Colon (tissue), 2 donors: ENCODE data around the gene HOXD13.

ENCODE experiments used
- FAIRE-seq: peaks from 2 replicates; lab custom pipeline; 2012; peaks lifted over from hg19 to GRCh38; lab: Jason Lieb, UNC
- donor health status: control.
- donor health status: control.

Gene HOXD13

DNA sequence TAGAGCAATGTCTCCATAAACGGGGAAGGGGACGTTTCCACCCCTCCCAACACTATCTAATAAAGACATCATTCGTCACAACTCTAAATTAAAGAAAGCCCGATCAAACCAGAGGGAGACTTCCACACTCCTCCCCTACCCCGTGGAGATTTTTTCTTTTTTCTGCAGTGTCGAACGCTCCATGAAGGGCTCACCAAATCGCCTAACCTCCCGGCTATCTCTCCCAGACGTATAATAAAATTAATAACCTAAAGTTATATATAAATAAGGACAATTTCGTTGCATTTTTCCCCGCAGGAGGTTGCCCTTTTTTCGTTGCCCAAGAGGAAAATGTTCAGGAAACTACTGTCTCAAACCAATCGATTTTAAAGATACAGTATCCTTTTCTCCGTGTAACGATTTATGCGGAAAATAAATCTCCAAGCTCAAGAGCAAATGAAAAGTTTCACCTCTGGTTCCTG lies 11.1 kb upstream of the HOXD13 start:
- no peak for FAIRE-seq

DNA sequence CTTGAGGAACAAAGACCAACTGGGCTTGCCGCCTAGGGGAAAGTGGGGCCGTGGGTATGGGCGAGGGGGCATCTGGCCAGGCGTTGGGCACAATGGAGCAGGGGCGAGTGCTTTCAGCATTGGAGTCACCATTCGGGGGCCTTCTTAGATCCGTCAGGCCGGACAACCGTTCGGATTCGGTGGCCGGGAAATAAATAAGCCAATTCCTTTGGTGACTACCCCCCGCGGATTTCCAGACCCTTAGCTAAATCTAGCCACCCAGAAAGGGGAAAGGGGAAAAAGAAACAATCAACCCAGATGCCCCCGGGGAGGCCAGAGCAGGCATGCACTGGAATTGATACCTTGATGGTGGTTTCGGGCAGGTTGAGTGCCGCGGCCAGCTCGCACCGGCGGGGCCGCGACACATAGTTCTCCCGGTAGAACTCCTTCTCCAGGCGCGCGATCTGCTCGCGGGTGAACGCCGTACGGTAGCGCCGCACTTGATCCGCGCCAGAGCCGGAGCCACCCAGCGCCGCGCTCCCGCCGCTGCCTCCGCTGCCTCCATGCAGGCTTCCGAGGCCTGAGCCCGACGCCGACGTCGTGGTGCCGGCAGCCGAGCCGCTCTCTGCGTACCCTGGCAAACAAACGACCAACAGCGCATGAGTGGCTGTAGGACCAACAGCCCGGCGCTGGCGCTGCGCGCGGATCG lies 10.5 kb upstream of the HOXD13 start:
- FAIRE-seq: no peak

DNA sequence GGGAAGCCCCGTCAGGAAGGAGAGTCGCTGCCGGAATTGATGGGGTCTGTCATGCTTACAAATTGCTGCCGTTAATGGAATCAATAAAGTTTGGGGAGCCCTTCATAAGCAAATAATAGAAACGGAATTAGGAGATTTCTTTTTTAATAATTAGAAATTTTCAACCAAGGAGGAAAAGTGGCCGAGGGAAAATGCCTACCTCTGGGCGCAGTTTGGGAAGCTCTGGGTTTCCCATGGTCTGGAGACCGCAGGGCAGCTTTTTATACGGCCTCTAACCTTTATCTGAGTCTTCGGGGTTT lies 10.0 kb upstream of the HOXD13 start:
- FAIRE-seq: no peak

DNA sequence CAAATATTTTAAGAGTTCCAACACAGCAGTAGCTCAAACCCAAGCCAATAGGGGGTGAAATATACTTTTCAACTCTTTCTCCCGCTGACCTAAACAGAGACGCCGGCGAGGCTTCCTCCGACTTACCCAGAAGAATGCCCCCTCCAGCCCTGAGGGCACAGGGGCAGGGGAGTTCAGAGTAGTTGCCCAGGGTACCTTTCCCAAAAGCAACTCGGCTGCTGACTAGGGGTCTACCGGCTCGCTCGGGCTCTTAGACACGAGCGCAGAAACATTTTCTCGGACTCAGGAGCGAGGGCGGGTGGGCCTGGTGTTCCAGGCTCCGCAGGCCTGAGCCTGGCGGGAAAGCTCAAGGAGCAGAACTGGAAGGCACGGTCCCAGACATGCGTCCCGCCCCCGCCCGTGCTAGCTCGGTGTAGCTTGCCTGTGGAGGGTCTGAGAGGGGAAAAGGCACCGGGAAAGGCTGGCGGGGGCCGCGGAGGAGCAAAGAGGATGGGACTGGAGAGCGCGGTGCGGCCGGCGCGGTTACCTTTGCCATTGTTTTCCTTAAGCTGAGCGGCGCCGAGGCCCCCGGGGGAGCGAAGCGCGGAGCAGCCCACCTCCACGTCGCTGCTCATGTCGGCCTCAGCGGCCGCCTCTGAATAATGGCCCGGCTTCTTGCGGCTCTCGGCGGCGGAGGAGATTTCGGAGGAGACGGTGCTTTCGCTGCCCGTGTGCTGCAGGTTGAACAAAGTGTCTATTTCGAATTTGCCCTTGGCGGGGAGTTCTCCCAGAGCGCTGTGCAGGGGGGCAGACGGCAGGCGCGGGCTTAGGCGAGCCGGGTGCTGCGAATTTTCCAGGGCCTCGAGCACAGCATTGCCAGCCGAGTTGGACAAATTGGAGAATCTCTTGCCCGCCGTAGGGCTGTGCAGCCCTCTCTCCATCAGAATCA lies 9.4 kb upstream of the HOXD13 start:
- no peak for FAIRE-seq

DNA sequence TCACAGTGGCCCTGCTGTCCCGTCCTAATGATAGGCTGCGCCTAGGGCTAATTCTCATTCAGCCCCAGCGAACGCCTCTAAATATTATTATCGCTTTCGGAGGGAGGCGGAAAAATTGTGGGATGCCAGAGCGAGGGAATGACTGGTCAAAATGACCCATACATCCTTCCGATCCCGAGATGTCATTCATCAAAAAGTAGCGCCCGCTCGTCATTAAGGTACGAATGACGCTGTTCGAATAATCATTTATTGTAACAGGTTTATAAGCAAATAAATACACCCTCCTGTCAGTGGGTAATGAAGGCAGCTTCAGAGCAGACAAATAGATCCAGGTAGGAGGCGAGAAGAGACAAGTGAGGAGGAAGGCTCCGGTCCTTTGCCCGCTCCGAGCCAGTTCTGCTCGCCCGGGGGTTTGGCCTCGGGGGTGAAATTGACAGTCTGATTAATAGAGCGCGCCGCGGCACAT lies 8.7 kb upstream of the HOXD13 start, which contains the start of gene EVX2:
EVX2 (minus strand) TSS at position 167 of the 466 bp plus-strand sequence. CDS start 186 bp downstream, outside the sequence.
- no peak for FAIRE-seq

DNA sequence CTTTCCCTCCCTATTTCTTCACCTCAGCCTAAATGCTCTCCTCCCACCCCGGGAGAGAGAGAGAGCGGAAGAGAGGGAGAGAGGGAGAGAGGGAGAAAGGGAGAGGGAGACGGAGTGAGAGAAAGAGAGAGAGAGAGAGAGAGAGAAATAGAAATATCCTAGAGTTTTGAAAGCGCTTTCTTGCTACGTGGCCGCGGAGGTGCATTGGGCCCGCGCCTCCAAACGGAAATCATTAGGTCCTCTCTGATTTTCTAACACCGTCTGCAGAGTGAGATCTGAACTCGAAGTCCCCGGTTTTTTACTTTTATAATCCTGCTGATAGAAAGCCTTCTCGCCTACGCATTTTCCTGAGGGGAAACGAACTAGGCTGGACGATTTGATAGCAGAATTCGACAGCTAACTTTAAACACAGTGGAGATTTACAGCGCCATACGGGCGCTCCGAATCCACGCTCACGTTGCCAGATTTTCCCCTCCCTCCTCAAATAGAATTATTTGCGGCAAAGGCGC lies 7.9 kb upstream of the HOXD13 start:
- FAIRE-seq: no peak

DNA sequence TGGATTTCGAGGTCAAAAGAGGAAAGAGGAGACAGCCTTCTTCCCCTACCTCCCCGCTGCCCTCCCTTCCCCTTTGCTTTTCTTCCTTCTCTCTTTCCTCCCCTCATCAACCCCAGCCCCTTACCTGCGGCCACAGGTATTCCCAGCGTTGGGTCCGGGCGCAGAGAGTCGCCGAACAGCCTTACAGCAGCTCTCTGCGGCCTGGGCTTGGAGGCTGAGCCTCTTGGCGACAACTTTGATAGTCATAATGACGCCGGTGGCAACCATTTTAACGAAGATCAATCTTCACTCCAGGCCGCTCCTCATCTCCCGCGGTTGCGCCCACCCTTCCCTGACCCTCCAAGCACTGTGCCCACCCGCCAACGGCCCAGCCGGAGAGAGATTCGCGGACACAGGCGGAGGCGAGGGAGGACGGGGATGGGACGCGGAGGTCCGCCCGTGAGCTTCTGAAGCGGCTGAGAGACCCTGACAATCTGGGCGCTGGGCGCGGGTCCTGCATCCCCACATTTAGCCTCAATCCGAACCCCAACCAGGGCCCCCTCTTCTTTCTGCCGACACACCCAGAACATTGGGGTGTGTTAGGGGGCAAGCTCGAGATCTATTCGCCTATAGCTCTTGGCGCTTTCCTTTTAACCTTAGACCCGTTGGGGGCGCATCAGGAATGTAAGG lies 7.3 kb upstream of the HOXD13 start:
- FAIRE-seq: no peak

DNA sequence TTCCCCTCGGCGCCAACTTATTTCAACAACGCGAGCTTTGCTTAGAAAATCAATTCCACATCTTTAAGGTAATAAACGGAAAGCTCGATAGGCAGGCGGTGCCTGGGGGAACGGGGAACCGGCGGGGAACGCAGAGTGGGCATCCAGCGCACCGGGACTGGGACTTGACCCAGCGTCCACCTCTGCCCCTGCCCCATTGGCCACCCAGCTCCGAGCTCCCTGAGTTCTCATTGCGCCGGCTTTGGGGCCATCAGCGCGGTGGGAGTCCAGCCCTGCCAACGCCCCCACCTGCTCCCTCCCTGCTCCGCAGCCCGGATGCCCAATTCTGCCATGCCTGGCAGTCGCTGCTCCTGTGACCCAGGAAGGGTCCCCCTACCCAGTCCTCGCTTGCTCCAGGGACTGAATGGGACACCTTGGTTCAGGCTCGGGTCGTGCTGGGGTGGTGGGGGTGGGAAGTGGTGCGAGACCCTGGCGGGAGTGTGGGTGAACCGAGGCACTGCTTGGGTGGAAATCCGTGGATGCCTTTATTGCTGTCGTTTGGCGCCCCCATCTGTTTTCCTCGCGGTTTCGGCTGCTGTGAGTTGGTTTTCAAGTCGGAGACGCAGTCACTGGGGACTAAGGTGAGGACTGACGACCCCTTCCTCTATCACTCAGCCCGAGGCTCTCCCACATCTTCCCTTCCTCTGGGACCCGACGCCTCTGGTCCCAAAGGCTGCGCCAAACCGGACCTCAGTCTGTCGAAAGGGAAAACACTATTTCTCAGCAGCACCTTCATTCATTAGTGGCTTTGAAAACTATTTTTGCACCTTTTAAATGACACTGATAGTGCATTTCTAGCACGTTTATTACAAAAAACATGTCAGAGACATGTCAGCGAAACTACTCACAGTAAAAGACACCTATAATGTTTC lies 6.4 kb upstream of the HOXD13 start:
- FAIRE-seq: no peak

DNA sequence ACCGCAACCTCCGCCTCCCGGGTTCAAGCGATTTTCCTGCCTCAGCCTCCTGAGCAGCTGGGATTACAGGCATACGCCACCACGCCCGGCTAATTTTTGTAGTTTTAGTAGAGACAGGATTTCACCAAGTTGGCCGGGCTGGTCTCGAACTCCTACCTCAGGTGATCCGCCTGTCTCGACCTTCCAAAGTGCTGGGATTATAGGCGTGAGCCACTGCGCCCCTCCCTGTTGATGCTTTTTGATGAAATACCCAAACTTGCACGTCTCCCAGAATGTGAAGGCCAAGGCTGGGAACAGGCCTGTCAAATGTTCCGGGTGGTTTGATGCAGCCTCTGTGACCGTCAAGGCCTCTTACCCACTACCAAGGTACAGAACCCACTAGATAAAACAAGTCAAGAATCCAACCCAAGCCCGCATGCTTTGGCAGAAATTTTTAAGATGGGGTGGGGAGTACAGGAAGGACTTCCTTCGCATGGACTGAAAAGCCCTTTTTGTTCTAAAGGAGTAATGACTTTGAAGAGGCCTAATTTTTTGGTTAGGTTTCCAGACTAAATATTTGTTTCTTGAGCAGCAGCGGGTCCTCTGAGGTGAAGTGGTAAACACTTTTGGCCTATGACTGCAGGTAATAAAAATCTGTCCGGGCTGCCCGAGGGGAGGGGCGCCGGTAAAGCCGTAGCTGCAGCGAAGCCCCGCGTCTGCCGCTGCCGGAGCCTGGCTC lies 5.0 kb upstream of the HOXD13 start:
- no peak for FAIRE-seq

DNA sequence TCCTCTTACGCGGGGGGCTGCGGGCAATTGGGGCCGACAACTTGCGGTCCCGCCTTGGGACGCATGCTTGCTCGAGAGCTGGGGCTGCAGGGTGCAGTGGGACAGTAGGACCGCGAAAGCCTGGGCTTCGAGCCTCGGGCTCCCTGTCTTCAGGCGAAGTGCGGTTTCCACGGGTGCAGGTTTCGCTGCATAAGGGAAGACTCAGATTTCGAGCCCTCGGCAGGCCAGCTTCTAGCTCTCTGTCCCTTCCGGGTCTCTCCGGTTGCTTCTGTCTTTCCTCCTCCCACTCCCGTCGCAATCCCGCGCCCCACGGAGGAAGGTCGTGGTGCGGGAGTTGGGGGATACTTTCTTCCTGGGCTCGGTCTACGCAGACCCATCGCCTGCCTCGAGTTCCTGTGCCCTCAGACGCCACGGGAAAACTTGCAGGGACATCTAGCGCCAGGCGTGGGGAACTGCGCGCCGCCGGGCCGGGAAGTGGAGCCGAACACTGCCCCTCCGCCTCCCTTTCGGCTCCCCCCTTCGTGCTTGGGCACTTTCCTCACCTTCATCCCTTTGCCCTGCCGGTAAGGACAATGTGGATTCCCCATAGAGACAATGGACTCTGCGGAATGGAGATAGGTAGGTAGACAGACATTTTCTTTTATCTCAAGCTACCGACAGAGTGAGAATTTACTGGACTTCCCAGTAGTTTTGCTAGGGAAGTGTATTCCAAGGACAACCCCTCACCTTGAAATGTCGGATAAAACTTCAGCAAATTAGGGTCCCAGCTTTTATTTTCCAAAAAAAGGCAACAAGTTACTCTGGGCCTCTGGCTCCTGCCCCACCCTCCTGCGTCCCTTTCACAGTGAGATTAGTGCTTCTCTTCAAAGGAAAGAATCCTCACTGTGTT lies 4.2 kb upstream of the HOXD13 start:
- no peak for FAIRE-seq

DNA sequence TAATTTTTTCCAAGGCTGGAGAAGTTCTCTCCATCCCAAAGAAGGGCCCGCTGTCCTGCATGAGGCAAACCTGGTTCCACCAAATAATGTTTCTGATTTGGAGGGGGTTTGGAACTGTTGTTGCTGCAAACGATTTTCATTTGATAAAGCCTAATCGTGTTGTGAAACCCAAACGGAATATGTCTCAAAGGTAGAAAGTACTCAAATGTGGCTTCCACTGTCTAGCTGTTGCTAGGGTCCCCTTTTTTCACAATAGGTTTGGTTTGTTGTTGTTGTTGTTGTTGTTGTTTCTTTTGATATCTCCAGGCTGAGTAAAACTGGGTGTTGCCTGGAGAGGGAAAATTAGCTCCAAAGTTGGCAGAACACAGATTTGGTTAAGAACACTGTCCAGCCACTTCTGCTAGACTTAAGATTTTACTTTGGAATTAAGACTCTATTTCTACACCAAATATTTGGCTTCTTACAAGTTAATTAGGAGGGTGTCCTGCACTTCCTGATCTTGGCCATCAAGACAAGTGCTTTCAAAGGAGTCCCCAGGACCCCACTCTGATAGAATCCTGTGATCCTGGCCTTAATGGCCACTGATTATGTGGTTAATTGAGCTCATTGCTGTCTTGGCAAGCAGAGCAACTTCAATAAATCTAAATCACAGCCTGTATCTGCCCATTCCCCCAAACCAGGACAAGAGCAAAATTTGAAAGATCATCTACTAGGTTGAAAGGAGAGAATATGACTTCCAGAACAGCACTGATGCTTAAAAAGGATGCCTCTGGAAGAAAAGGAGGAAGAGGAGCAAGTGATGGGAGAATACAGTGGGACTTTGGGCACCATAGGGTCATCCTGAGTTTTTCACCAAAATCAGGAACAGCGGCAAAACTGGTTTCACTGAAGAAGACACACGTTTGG lies 3.3 kb upstream of the HOXD13 start:
- FAIRE-seq: no peak

DNA sequence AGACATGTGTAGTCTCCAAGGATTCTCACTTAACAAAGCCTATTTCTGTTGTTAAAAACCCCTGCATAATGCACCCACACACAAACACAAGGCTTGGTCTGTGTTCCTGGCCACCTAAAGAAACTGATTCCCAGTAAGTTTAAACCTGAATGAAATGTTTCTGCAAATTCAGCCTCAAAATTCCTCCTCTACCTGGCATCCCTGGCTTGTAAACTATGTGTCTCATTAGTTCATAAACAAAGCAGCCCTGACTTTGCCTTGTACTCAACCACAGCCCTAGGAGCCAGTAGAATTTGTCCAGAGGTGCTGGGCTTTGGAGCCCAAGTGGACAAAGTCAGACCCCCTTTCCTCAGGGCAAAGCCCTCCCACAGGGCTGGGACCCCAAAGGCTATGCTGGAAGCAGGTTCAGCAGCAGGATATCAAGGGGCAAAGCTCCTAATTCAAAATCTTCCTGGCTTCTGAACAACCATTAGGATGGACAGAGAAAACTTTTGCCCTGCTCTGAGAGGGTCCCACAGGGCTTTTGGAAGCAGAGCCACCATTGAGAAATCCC lies 2.6 kb upstream of the HOXD13 start:
- FAIRE-seq: no peak

DNA sequence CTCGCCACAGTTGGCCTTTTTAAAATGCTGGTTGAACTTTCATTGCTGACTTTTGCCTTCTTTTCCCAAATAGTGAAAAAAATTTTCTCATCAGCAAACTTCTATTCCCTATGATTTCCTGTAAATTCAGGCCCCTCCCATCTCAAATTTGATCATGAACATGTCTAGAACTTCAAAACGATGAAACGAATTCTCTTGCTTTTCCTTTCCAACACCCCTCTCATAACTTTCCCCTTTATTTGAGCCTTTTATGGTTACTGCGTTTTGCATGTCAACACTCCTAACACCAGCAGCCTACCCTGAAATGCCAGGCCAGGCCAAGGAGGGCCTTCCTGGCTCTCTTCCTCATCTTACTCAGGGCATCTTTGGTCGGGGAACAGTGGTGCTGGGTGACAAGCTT lies 1.7 kb upstream of the HOXD13 start:
- no peak for FAIRE-seq

DNA sequence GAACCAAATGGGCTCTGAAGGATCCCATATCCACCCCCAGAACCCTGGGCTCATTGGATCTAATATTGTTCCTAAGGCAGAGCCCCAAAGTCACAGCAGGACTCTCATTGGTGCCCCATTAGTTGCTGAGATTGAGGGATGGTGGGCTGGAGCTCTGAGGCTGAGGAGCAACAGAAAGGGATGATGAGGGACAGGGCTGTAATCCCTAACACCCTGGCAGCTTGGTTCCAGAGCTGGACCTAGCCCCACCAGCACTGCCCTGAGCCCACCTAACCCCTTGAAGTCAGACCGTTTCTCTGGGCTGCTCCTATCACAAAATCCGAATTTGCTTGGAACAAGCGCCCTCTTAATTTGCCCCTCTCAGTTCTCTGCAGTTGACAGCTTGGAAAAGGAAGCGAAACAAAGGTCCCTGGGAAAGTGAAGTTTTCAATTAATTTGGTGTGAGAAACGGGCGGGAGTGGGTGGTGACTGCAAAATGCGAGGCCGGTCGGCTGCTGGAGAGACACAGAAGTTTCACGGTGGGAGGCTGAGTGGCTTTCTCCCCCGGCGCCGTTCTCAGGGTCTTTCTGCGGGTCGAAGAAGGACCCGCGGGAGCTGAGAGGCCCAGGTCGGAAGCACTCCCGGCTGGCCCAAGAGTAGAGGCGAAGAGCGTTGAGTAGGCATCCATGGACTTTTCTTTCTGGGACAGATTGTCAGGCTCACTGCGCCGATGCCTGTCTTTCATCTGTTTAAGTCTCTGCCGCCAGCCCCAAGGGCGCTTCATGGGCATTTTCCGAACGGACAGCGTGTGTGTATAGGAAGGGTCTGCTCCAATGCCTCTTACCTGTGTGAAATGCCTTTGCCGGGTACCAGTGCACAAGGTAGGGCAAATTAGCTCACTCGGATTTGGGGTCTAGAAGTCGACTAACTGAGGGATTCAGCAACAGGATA lies 927 bp upstream of the HOXD13 start:
- no peak for FAIRE-seq

DNA sequence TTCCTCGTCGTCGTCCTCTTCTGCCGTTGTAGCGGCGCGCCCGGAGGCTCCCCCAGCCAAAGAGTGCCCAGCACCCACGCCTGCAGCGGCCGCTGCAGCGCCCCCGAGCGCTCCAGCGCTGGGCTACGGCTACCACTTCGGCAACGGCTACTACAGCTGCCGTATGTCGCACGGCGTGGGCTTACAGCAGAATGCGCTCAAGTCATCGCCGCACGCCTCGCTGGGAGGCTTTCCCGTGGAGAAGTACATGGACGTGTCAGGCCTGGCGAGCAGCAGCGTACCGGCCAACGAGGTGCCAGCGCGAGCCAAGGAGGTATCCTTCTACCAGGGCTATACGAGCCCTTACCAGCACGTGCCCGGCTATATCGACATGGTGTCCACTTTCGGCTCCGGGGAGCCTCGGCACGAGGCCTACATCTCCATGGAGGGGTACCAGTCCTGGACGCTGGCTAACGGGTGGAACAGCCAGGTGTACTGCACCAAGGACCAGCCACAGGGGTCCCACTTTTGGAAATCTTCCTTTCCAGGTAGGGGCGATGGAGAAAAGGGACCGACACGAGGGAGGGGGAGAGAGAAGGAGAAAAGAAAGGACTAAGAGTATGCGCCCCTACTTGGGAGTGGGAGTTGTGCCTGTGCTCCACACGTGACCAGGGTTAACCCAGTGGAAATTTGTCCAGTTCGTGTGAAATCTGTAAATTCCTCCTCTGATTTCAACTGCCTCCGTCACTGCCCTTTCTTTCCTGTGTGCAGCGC lies 800 bp downstream of the HOXD13 start:
- FAIRE-seq: no peak

DNA sequence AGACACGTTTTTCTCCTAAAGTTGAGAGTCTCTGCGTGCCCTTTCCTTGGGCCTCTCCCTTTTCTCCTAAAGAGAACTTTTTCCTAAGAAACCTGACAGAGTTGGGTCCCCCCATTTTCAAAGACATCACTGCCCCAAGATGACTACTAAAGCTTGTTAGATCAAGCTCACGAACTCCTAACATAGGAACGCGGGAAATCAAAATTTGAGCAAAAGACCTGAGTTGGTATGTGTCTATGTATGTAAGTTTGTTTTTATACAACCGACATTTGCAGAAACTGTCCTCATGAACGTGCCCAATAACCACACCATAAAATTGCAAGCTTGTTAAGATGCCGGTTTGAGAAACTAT lies 1.4 kb downstream of the HOXD13 start:
- no peak for FAIRE-seq

DNA sequence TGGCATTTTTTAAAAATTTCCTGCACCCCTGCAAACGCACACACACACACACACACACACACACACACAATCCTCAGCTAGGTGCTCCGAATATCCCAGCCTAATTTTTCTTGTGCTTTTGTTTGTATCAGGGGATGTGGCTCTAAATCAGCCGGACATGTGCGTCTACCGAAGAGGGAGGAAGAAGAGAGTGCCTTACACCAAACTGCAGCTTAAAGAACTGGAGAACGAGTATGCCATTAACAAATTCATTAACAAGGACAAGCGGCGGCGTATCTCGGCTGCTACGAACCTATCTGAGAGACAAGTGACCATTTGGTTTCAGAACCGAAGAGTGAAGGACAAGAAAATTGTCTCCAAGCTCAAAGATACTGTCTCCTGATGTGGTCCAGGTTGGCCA lies 1.8 kb downstream of the HOXD13 start:
- FAIRE-seq: no peak
